ENCODE measurements around the gene CTU1.

Gene CTU1

DNA sequence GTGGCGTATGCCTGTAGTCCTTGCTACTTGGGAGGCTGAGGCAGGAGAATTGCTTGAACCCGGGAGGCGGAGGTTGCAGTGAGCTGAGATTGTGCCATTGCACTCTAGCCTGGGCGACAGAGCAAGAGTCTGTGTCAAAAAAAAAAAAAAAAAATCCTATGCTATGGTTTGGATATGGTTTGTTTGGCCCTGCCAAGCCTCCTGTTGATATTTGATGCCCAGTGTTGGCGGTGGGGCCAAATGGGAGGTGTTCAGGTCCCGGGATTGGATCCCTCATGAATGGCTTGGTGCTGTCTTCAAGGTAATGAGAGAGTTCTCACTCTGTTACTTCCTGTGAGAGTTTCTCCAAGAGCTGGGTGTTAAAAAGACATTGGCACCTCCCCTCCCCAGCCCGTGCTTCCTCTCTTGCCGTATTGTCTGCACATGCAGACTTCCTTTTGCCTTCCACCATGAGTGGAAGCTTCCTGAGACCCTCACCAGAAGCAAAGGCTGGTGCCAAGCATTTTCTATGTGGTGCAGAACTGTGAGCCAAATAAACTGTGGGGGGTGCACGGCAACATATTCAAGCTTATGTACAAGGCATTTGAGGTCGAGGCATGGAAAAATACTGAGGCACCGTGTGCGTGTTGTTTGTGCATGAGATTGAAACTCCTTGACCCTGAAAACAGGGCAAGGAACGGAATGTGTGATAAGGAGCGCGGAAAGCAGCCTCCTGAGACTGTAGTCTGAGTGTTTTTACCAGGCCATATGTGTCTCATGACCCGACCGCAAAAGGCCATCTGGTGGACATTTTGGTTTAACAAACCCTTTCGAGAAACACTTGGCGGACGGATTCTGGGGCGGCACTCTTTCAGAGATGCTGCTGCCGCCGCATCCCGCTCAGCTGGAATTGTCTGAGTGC lies 23.8 kb upstream of the CTU1 start:
- peaks cover 0 to 15% of the 10 kb centered on the region in 2 donors for H3K27me3 ChIP-seq (ENCODE audit: control insufficient read depth in 1 of 2, insufficient read depth in 2 of 2, low read length in 2 of 2)
- no peak overlapping the region for H3K4me3 ChIP-seq (ENCODE audit: low read length in 2 of 2)
- H3K4me1 ChIP-seq (ENCODE audit: control insufficient read depth, insufficient read depth, low read length): no peaks in the 10 kb centered on the region
- no peaks in the 10 kb centered on the region for H3K36me3 ChIP-seq (ENCODE audit: control insufficient read depth in 2 of 2, insufficient read depth in 2 of 2, low read length in 2 of 2)
- H3K27ac ChIP-seq (ENCODE audit: low read length): no peak overlapping the region
- H3K9ac ChIP-seq (ENCODE audit: low read length in 2 of 2): no peak overlapping the region
- H3K9me3 ChIP-seq (ENCODE audit: control insufficient read depth in 2 of 2, low read length in 2 of 2): no peaks in the 10 kb centered on the region

GRCh38 chr19:51129716-51130115 lies 21.5 kb upstream of the CTU1 start:
- no peak overlapping the region for H3K9ac ChIP-seq (ENCODE audit: low read length in 2 of 2)
- no peaks in the 10 kb centered on the region for H3K4me1 ChIP-seq (ENCODE audit: control insufficient read depth, insufficient read depth, low read length)
- no peaks in the 10 kb centered on the region for H3K9me3 ChIP-seq (ENCODE audit: control insufficient read depth in 2 of 2, low read length in 2 of 2)
- H3K36me3 ChIP-seq (ENCODE audit: control insufficient read depth in 2 of 2, insufficient read depth in 2 of 2, low read length in 2 of 2): no peaks in the 10 kb centered on the region
- peaks cover 0 to 18% of the 10 kb centered on the region in 2 donors for H3K27me3 ChIP-seq (ENCODE audit: control insufficient read depth in 1 of 2, insufficient read depth in 2 of 2, low read length in 2 of 2)
- H3K4me3 ChIP-seq (ENCODE audit: low read length in 2 of 2): no peak overlapping the region
- H3K27ac ChIP-seq (ENCODE audit: low read length): no peak overlapping the region

DNA sequence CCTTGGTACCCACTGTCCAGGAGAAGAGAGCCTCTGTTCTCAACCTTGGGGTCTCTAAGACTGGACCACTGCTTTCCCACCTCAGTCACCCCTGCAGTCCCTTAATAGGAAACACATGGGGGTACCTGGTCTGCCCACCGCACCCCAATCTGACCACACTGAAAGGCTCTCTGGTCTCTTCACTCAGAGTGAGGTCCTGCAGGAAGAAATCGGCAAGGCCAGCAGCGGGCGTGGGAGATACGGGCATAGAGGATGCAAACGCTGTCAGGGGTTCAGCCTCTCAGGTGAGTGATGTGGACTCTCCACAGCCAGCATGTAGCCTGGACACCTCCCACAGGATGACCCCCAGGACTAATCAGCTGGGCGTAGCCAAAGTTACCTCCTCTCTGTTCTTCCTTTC lies 20.0 kb upstream of the CTU1 start:
- H3K27ac ChIP-seq (ENCODE audit: low read length): no peak overlapping the region
- no peaks in the 10 kb centered on the region for H3K4me1 ChIP-seq (ENCODE audit: control insufficient read depth, insufficient read depth, low read length)
- H3K4me3 ChIP-seq (ENCODE audit: low read length in 2 of 2): no peak overlapping the region
- no peaks in the 10 kb centered on the region for H3K36me3 ChIP-seq (ENCODE audit: control insufficient read depth in 2 of 2, insufficient read depth in 2 of 2, low read length in 2 of 2)
- no peak overlapping the region for H3K9ac ChIP-seq (ENCODE audit: low read length in 2 of 2)
- no peaks in the 10 kb centered on the region for H3K9me3 ChIP-seq (ENCODE audit: control insufficient read depth in 2 of 2, low read length in 2 of 2)
- peaks cover 2 to 20% of the 10 kb centered on the region in 2 donors for H3K27me3 ChIP-seq (ENCODE audit: control insufficient read depth in 1 of 2, insufficient read depth in 2 of 2, low read length in 2 of 2)

GRCh38 chr19:51127755-51128154 lies 19.5 kb upstream of the CTU1 start:
- Histone ChIP-seq H3K27ac (ENCODE audit: low read length) (no peak overlapping the region), H3K4me3 (ENCODE audit: low read length in 2 of 2) (no peak overlapping the region), H3K9ac (ENCODE audit: low read length in 2 of 2) (no peak overlapping the region), H3K4me1 (ENCODE audit: control insufficient read depth, insufficient read depth, low read length) (no peaks in the 10 kb centered on the region), H3K36me3 (ENCODE audit: control insufficient read depth in 2 of 2, insufficient read depth in 2 of 2, low read length in 2 of 2) (no peaks in the 10 kb centered on the region), H3K27me3 (ENCODE audit: control insufficient read depth in 1 of 2, insufficient read depth in 2 of 2, low read length in 2 of 2) (peaks cover 3 to 21% of the 10 kb centered on the region in 2 donors), H3K9me3 (ENCODE audit: control insufficient read depth in 2 of 2, low read length in 2 of 2) (no peaks in the 10 kb centered on the region)

GRCh38 chr19:51127032-51127431 lies 18.8 kb upstream of the CTU1 start:
- peaks cover 3 to 18% of the 10 kb centered on the region in 2 donors for H3K27me3 ChIP-seq (ENCODE audit: control insufficient read depth in 1 of 2, insufficient read depth in 2 of 2, low read length in 2 of 2)

DNA sequence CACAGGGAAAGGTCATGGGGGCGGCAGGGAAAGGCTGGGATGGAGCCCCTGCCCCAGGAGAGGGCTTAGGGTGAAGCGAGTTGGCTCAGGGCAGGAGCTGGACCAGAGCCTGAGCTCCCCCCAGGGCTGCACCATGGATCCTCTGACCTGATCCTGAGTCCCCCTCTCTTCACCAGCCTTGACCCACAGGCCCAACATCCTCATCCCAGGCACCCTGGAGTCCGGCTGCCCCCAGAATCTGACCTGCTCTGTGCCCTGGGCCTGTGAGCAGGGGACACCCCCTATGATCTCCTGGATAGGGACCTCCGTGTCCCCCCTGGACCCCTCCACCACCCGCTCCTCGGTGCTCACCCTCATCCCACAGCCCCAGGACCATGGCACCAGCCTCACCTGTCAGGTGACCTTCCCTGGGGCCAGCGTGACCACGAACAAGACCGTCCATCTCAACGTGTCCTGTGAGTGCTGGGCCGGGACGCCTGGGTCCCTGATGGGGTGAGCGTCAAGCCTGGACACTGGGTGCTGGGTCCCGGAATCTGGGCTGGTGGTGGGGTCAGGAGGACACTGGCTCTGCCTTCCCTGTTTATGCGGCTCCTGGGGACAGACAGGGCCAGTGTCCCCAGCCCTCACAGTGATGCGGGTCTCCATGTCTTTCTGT lies 17.3 kb upstream of the CTU1 start:
- Histone ChIP-seq H3K9ac (ENCODE audit: low read length in 2 of 2) (no peak overlapping the region), H3K27ac (ENCODE audit: low read length) (no peak overlapping the region), H3K27me3 (ENCODE audit: control insufficient read depth in 1 of 2, insufficient read depth in 2 of 2, low read length in 2 of 2) (peaks cover 3 to 15% of the 10 kb centered on the region in 2 donors), H3K36me3 (ENCODE audit: control insufficient read depth in 2 of 2, insufficient read depth in 2 of 2, low read length in 2 of 2) (no peaks in the 10 kb centered on the region), H3K4me1 (ENCODE audit: control insufficient read depth, insufficient read depth, low read length) (no peaks in the 10 kb centered on the region), H3K4me3 (ENCODE audit: low read length in 2 of 2) (no peak overlapping the region), H3K9me3 (ENCODE audit: control insufficient read depth in 2 of 2, low read length in 2 of 2) (no peaks in the 10 kb centered on the region)

More at GRCh38 chr19:51127032-51127431, 18.8 kb upstream of the CTU1 start:
- Histone ChIP-seq H3K36me3 (ENCODE audit: control insufficient read depth in 2 of 2, insufficient read depth in 2 of 2, low read length in 2 of 2) (no peaks in the 10 kb centered on the region), H3K4me3 (ENCODE audit: low read length in 2 of 2) (no peak overlapping the region), H3K9ac (ENCODE audit: low read length in 2 of 2) (no peak overlapping the region), H3K9me3 (ENCODE audit: control insufficient read depth in 2 of 2, low read length in 2 of 2) (no peaks in the 10 kb centered on the region), H3K4me1 (ENCODE audit: control insufficient read depth, insufficient read depth, low read length) (no peaks in the 10 kb centered on the region), H3K27ac (ENCODE audit: low read length) (no peak overlapping the region)

GRCh38 chr19:51124729-51125128 lies 16.5 kb upstream of the CTU1 start, which contains the start of gene SIGLEC9:
Gene SIGLEC9, plus strand, starts transcription at chr19:51124906. Its CDS starts 69 bp downstream, at chr19:51124975.
- H3K36me3 ChIP-seq (ENCODE audit: control insufficient read depth in 2 of 2, insufficient read depth in 2 of 2, low read length in 2 of 2): no peaks in the 10 kb centered on the region
- H3K4me1 ChIP-seq (ENCODE audit: control insufficient read depth, insufficient read depth, low read length): no peaks in the 10 kb centered on the region
- H3K9me3 ChIP-seq (ENCODE audit: control insufficient read depth in 2 of 2, low read length in 2 of 2): no peaks in the 10 kb centered on the region
- no peak within 1 kb of the TSS for H3K27ac ChIP-seq (ENCODE audit: low read length)
- H3K27me3 ChIP-seq (ENCODE audit: control insufficient read depth in 1 of 2, insufficient read depth in 2 of 2, low read length in 2 of 2): peaks cover 3 to 13% of the 10 kb centered on the region in 2 donors
- H3K9ac ChIP-seq (ENCODE audit: low read length in 2 of 2): no peak within 1 kb of the TSS
- no peak within 1 kb of the TSS for H3K4me3 ChIP-seq (ENCODE audit: low read length in 2 of 2)

DNA sequence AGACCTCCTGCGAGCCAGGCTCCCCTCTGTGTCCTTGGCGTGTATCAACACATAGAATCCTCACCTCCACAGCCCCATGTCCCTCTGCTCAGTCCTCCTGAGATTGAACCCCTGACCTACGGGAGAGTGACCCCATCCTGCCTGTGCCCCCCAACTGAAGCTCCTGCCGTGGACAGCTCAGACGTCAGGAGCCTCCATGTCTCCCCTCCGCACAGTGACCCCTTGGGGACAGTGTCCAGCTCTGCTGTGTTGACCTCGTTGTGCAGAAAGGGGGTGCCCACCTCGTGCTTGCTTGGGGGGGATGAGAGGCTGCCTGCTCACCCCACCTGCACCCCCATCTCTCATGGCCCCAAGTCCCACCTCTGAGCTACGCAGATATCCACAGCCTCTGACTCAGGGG lies 16.0 kb upstream of the CTU1 start:
- H3K9me3 ChIP-seq (ENCODE audit: control insufficient read depth in 2 of 2, low read length in 2 of 2): no peaks in the 10 kb centered on the region
- H3K4me1 ChIP-seq (ENCODE audit: control insufficient read depth, insufficient read depth, low read length): no peaks in the 10 kb centered on the region
- no peak overlapping the region for H3K27ac ChIP-seq (ENCODE audit: low read length)
- no peak overlapping the region for H3K9ac ChIP-seq (ENCODE audit: low read length in 2 of 2)
- no peaks in the 10 kb centered on the region for H3K36me3 ChIP-seq (ENCODE audit: control insufficient read depth in 2 of 2, insufficient read depth in 2 of 2, low read length in 2 of 2)
- peaks cover 3 to 13% of the 10 kb centered on the region in 2 donors for H3K27me3 ChIP-seq (ENCODE audit: control insufficient read depth in 1 of 2, insufficient read depth in 2 of 2, low read length in 2 of 2)
- H3K4me3 ChIP-seq (ENCODE audit: low read length in 2 of 2): no peak overlapping the region

- no peak overlapping the region for H3K27ac ChIP-seq (ENCODE audit: low read length)
- H3K9me3 ChIP-seq (ENCODE audit: control insufficient read depth in 2 of 2, low read length in 2 of 2): no peaks in the 10 kb centered on the region
- H3K9ac ChIP-seq (ENCODE audit: low read length in 2 of 2): no peak overlapping the region
- no peaks in the 10 kb centered on the region for H3K36me3 ChIP-seq (ENCODE audit: control insufficient read depth in 2 of 2, insufficient read depth in 2 of 2, low read length in 2 of 2)
- H3K27me3 ChIP-seq (ENCODE audit: control insufficient read depth in 1 of 2, insufficient read depth in 2 of 2, low read length in 2 of 2): peaks cover 3 to 13% of the 10 kb centered on the region in 2 donors
- no peak overlapping the region for H3K4me3 ChIP-seq (ENCODE audit: low read length in 2 of 2)
- no peaks in the 10 kb centered on the region for H3K4me1 ChIP-seq (ENCODE audit: control insufficient read depth, insufficient read depth, low read length)
Measured at GRCh38 chr19:51123802-51124201, 15.6 kb upstream of the CTU1 start.

GRCh38 chr19:51123381-51123800 lies 15.2 kb upstream of the CTU1 start:
- Histone ChIP-seq H3K27ac (ENCODE audit: low read length) (no peak overlapping the region), H3K9me3 (ENCODE audit: control insufficient read depth in 2 of 2, low read length in 2 of 2) (no peaks in the 10 kb centered on the region), H3K36me3 (ENCODE audit: control insufficient read depth in 2 of 2, insufficient read depth in 2 of 2, low read length in 2 of 2) (no peaks in the 10 kb centered on the region), H3K4me1 (ENCODE audit: control insufficient read depth, insufficient read depth, low read length) (no peaks in the 10 kb centered on the region), H3K27me3 (ENCODE audit: control insufficient read depth in 1 of 2, insufficient read depth in 2 of 2, low read length in 2 of 2) (peaks cover 3 to 10% of the 10 kb centered on the region in 2 donors), H3K9ac (ENCODE audit: low read length in 2 of 2) (no peak overlapping the region), H3K4me3 (ENCODE audit: low read length in 2 of 2) (no peak overlapping the region)

All from stomach smooth muscle (tissue), 2 donors.